H1 (cell line): ENCODE results near the gene AICDA.

Experiments
- GABPA ChIP-seq: IDR thresholded peaks from 2 replicates; pipeline ENCODE4 v1.6.1; 2011; ENCODE audit warnings: mild to moderate bottlenecking, low read length, moderate library complexity, borderline replicate concordance; ENCODE audit not compliant: insufficient read depth
- HDAC6 ChIP-seq: IDR thresholded peaks from one replicate; pipeline ENCODE4 v1.7.1; 2012; ENCODE audit warnings: low read depth, mild to moderate bottlenecking, inconsistent platforms, low read length, moderate library complexity
- POLR2A ChIP-seq, 2 experiments: IDR thresholded peaks; 1 replicate in 1 of 2; 2 replicates in 1 of 2; pipeline ENCODE4 v1.6.1; 2011; ENCODE audit warnings: low read depth in 2 of 2, low read length in 2 of 2, mild to moderate bottlenecking in 2 of 2; ENCODE audit errors: control extremely low read depth in 1 of 2
- TBP ChIP-seq: IDR thresholded peaks from 2 replicates; pipeline ENCODE4 v1.6.1; 2011; ENCODE audit warnings: low read depth, low read length, improper control_type of control experiment
- TF ChIP-seq, protein P1 (sequence below), 3 experiments: IDR thresholded peaks; 1 replicate in 2 of 3; 2 replicates in 1 of 3; pipeline versions ENCODE4 v1.5.1 to v1.6.1; 2011; ENCODE audit warnings: low read length in 3 of 3, mild to moderate bottlenecking in 3 of 3, inconsistent platforms in 2 of 3, low read depth in 1 of 3, moderate library complexity in 1 of 3; ENCODE audit not compliant: insufficient read depth in 1 of 3; ENCODE audit errors: control extremely low read depth in 1 of 3

DNA sequence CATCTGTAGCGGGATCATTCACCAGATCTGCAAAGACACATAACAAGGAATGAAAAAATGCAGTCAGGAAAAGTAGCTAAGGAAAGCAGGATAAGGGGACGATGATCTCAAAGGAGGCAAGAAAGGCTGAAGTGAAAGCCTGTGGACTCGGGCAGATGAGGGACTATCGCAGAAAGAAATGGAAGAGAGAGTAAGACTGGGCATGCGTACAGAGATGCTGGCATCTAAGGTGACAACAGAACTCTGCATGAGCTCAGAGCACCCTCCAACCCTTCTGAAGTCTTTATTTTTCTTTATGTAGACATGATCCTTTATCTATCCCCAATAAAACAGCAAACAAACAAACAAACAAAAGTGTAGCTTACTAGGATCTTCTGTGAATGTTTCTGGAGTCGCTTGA is 42.8 kb upstream of the AICDA start:
- TF ChIP-seq, protein P1, sequence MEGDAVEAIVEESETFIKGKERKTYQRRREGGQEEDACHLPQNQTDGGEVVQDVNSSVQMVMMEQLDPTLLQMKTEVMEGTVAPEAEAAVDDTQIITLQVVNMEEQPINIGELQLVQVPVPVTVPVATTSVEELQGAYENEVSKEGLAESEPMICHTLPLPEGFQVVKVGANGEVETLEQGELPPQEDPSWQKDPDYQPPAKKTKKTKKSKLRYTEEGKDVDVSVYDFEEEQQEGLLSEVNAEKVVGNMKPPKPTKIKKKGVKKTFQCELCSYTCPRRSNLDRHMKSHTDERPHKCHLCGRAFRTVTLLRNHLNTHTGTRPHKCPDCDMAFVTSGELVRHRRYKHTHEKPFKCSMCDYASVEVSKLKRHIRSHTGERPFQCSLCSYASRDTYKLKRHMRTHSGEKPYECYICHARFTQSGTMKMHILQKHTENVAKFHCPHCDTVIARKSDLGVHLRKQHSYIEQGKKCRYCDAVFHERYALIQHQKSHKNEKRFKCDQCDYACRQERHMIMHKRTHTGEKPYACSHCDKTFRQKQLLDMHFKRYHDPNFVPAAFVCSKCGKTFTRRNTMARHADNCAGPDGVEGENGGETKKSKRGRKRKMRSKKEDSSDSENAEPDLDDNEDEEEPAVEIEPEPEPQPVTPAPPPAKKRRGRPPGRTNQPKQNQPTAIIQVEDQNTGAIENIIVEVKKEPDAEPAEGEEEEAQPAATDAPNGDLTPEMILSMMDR (IDR thresholded peaks at IDR 0.05; ENCODE audit: control extremely low read depth in 1 of 3, insufficient read depth in 1 of 3, low read depth in 1 of 3, low read length in 3 of 3): no peak
- TF ChIP-seq POLR2A (IDR thresholded peaks at IDR 0.05; ENCODE audit: control extremely low read depth in 1 of 2, low read depth in 2 of 2, low read length in 2 of 2) (no peak), GABPA (no peak), TBP (no peak), HDAC6 (no peak)
